SU-DHL-6 (cell line): Measurements from ENCODE around the gene ADD3.

Experiments used
- H2AFZ ChIP-seq: fragments of 200-600 bp; sonication (generic); 2 replicates; pipeline ENCODE4 v1.6.1; 2014; ENCODE audit warnings: low read depth, mild to moderate bottlenecking, moderate library complexity, mixed read lengths, antibody characterized with exemption, low read length; ENCODE audit not compliant: severe bottlenecking
- H3F3A ChIP-seq: fragments of 200-600 bp; shearing (Covaris generic); 2 replicates; pipeline ENCODE4 v1.6.0; 2016; ENCODE audit warnings: antibody characterized with exemption, mild to moderate bottlenecking; ENCODE audit not compliant: insufficient read depth
- H3K27ac ChIP-seq: fragments of 200-600 bp; sonication (generic); 2 replicates; pipeline ENCODE4 v1.5.1; 2016; ENCODE audit warnings: low read depth, mild to moderate bottlenecking, low read length, moderate library complexity, mixed read lengths
- H3K27me3 ChIP-seq: fragments of 200-600 bp; sonication (generic), shearing (Covaris generic); 2 replicates; pipeline ENCODE4 v1.6.0; 2014; ENCODE audit warnings: mild to moderate bottlenecking, low read length
- H3K36me3 ChIP-seq: fragments of 200-600 bp; sonication (generic); 2 replicates; pipeline ENCODE4 v1.6.1; 2014; ENCODE audit warnings: mild to moderate bottlenecking, low read length, mixed read lengths
- H3K4me2 ChIP-seq: fragments of 300-600, 200-600 bp; shearing (Covaris generic), sonication (generic); 2 replicates; pipeline ENCODE4 v1.6.0; 2014; ENCODE audit warnings: low read length, low read depth, mild to moderate bottlenecking; ENCODE audit not compliant: poor library complexity, severe bottlenecking
- H3K4me3 ChIP-seq: fragments of 200-600 bp; sonication (generic); 2 replicates; pipeline ENCODE4 v1.5.1; 2014; ENCODE audit warnings: antibody characterized with exemption, low read length, mild to moderate bottlenecking, mixed read lengths; ENCODE audit not compliant: insufficient read depth, poor library complexity, severe bottlenecking
- H3K79me2 ChIP-seq: fragments of 200-600 bp; sonication (generic); 2 replicates; pipeline ENCODE4 v1.6.1; 2014; ENCODE audit warnings: mild to moderate bottlenecking, low read length, moderate library complexity; ENCODE audit not compliant: insufficient read depth
- H3K9ac ChIP-seq: fragments of 200-600 bp; sonication (generic); 2 replicates; pipeline ENCODE4 v1.7.0; 2014; ENCODE audit warnings: mild to moderate bottlenecking, low read length
- H3K9me2 ChIP-seq: fragments of 200-600 bp; sonication (generic); replicated peaks from 2 replicates; pipeline ENCODE4 v1.6.1; 2014; ENCODE audit warnings: low read length; ENCODE audit not compliant: insufficient read depth
- H3K9me3 ChIP-seq: fragments of 200-600 bp; sonication (generic); 2 replicates; pipeline ENCODE4 v1.6.1; 2014; ENCODE audit warnings: low read length, mixed read lengths; ENCODE audit not compliant: insufficient read depth
- H4K20me1 ChIP-seq: fragments of 200-600 bp; sonication (generic); 2 replicates; pipeline ENCODE4 v1.6.1; 2014; ENCODE audit warnings: low read depth, mild to moderate bottlenecking, antibody characterized with exemption, low read length, moderate library complexity, mixed read lengths
- CTCF ChIP-seq: fragments of 200-600 bp; sonication (generic); IDR thresholded peaks from one replicate; pipeline ENCODE4 v1.5.1; 2017; ENCODE audit warnings: antibody characterized with exemption, mild to moderate bottlenecking, low read length, moderate library complexity; ENCODE audit not compliant: insufficient read depth, poor library complexity, severe bottlenecking
- EZH2phosphoT487 ChIP-seq: fragments of 200-600 bp; sonication (generic), shearing (Covaris generic); conservative IDR thresholded peaks from 2 replicates; pipeline ENCODE4 v1.6.1; 2018; ENCODE audit warnings: mild to moderate bottlenecking, antibody characterized with exemption, low read length, moderate library complexity, mixed read lengths

Gene ADD3

GRCh38 chr10:109963439-109963838 lies 44.3 kb upstream of the ADD3 start:
- Histone ChIP-seq H2AFZ (no peak overlapping the region), H3K4me3 (no peak overlapping the region)
- TF ChIP-seq CTCF (no peak), EZH2phosphoT487 (no peak)

GRCh38 chr10:109964318-109964717 lies 43.5 kb upstream of the ADD3 start:
- no peaks in the 10 kb centered on the region for H3K79me2 ChIP-seq
- no peak overlapping the region for H3K9ac ChIP-seq
- no peak overlapping the region for H2AFZ ChIP-seq
- H3K9me2 ChIP-seq: no peaks in the 10 kb centered on the region
- no peak overlapping the region for H3K27ac ChIP-seq
- no peak overlapping the region for H3K4me2 ChIP-seq
- TF ChIP-seq EZH2phosphoT487 (no peak), CTCF (no peak)
- H3F3A ChIP-seq: no peaks in the 10 kb centered on the region
- no peaks in the 10 kb centered on the region for H3K9me3 ChIP-seq
- no peak overlapping the region for H3K4me3 ChIP-seq
- H3K27me3 ChIP-seq: no peaks in the 10 kb centered on the region
- no peaks in the 10 kb centered on the region for H4K20me1 ChIP-seq
- no peaks in the 10 kb centered on the region for H3K36me3 ChIP-seq

More at GRCh38 chr10:109963439-109963838, 44.3 kb upstream of the ADD3 start:
- Histone ChIP-seq H3K79me2 (no peaks in the 10 kb centered on the region), H3K36me3 (no peaks in the 10 kb centered on the region), H3K9ac (no peak overlapping the region), H3K9me3 (no peaks in the 10 kb centered on the region), H3K9me2 (no peaks in the 10 kb centered on the region), H3F3A (no peaks in the 10 kb centered on the region), H3K27ac (no peak overlapping the region), H3K27me3 (no peaks in the 10 kb centered on the region), H4K20me1 (no peaks in the 10 kb centered on the region), H3K4me2 (no peak overlapping the region)

GRCh38 chr10:109966961-109967738 lies 40.6 kb upstream of the ADD3 start:
- Histone ChIP-seq H3K4me3 (no peak overlapping the region), H3K27me3 (no peaks in the 10 kb centered on the region), H4K20me1 (no peaks in the 10 kb centered on the region), H3K9ac (no peak overlapping the region), H3F3A (no peaks in the 10 kb centered on the region), H3K9me3 (no peaks in the 10 kb centered on the region), H3K9me2 (no peaks in the 10 kb centered on the region), H3K27ac (no peak overlapping the region), H3K4me2 (no peak overlapping the region), H3K36me3 (no peaks in the 10 kb centered on the region), H3K79me2 (no peaks in the 10 kb centered on the region), H2AFZ (no peak overlapping the region)
- TF ChIP-seq EZH2phosphoT487 (no peak), CTCF (no peak)
